NT2/D1 (cell line): Measurements from ENCODE around the gene PIP5K1C.

ENCODE experiments used
- DNase-seq: peaks from one replicate; pipeline ENCODE4 v3.0.0-alpha.2; 2011; ENCODE audit warnings: low read depth, low spot score
- H3K27me3 ChIP-seq: 2 replicates; pipeline ENCODE4 v1.6.0; 2011; ENCODE audit warnings: mild to moderate bottlenecking; ENCODE audit not compliant: insufficient read length, insufficient read depth
- H3K36me3 ChIP-seq: 2 replicates; pipeline ENCODE4 v1.6.1; 2011; ENCODE audit warnings: mild to moderate bottlenecking, low read length, mixed read lengths; ENCODE audit not compliant: insufficient read depth, insufficient read length
- H3K4me1 ChIP-seq: 2 replicates; pipeline ENCODE4 v1.5.1; 2011; ENCODE audit not compliant: insufficient read depth, insufficient read length
- H3K4me3 ChIP-seq: 2 replicates; pipeline ENCODE4 v1.5.1; 2011; ENCODE audit warnings: low read depth; ENCODE audit not compliant: insufficient read length
- H3K9ac ChIP-seq: 2 replicates; pipeline ENCODE4 v1.6.0; 2011; ENCODE audit warnings: low read depth; ENCODE audit not compliant: insufficient read length
- H3K9me3 ChIP-seq: 2 replicates; pipeline ENCODE4 v1.5.1; 2011; ENCODE audit warnings: mild to moderate bottlenecking, low read length; ENCODE audit not compliant: insufficient read depth
- SUZ12 ChIP-seq: IDR thresholded peaks from 2 replicates; pipeline ENCODE4 v1.6.1; 2011; ENCODE audit not compliant: insufficient read length, insufficient read depth; ENCODE audit errors: extremely low read depth
- YY1 ChIP-seq: IDR thresholded peaks from 2 replicates; pipeline ENCODE4 v1.6.1; 2011; ENCODE audit not compliant: insufficient read length, insufficient read depth
- ZNF274 ChIP-seq: IDR thresholded peaks from 2 replicates; pipeline ENCODE4 v1.6.1; 2011; ENCODE audit warnings: mild to moderate bottlenecking, low read depth, low read length

The PIP5K1C gene

GRCh38 chr19:3738477-3739220 is 38.4 kb upstream of the PIP5K1C start:
- H3K36me3 ChIP-seq: no peaks in the 10 kb centered on the region
- H3K9me3 ChIP-seq: no peaks in the 10 kb centered on the region
- no peak for DNase-seq
- no peaks in the 10 kb centered on the region for H3K4me1 ChIP-seq
- TF ChIP-seq SUZ12 (no peak), YY1 (no peak)
- no peak overlapping the region for H3K9ac ChIP-seq
- H3K27me3 ChIP-seq: no peaks in the 10 kb centered on the region
- H3K4me3 ChIP-seq: no peak overlapping the region

DNA sequence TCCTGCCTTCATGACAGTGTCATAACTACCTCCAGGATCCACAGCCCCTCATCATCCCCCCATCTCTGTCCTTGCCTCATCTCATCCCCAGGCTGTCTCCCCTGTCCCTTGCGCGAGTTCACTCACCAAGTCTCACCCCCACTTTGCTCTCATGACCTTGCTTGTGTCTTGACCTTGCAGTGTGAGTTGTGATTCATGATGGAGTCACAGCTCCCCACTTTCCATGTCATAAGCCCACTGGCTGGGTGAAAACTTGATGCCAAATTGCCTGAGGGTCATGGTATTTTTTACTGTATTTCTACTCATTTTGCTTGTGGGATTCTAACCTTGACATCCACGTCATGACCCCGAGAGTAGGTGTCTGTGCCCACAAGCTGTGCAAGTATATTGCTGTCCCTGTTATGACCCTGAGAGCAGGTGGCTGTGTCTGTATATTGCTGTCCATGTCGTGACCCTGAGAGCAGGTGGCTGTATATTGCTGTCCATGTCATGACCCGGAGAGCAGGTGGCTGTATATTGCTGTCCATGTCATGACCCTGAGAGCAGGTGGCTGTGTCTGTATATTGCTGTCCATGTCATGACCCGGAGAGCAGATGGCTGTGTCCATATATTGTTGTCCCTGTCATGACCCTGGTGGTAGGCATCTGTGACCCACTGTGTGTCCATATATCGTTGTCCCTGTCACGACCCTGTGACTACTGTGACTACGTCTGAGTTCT is 37.4 kb upstream of the PIP5K1C start:
- no peak overlapping the region for H3K4me3 ChIP-seq
- no peak for DNase-seq
- no peak overlapping the region for H3K9ac ChIP-seq
- TF ChIP-seq SUZ12 (no peak), ZNF274 (no peak), YY1 (no peak)
- H3K9me3 ChIP-seq: no peaks in the 10 kb centered on the region
- H3K27me3 ChIP-seq: no peaks in the 10 kb centered on the region
- H3K36me3 ChIP-seq: no peaks in the 10 kb centered on the region
- H3K4me1 ChIP-seq: no peaks in the 10 kb centered on the region

DNA sequence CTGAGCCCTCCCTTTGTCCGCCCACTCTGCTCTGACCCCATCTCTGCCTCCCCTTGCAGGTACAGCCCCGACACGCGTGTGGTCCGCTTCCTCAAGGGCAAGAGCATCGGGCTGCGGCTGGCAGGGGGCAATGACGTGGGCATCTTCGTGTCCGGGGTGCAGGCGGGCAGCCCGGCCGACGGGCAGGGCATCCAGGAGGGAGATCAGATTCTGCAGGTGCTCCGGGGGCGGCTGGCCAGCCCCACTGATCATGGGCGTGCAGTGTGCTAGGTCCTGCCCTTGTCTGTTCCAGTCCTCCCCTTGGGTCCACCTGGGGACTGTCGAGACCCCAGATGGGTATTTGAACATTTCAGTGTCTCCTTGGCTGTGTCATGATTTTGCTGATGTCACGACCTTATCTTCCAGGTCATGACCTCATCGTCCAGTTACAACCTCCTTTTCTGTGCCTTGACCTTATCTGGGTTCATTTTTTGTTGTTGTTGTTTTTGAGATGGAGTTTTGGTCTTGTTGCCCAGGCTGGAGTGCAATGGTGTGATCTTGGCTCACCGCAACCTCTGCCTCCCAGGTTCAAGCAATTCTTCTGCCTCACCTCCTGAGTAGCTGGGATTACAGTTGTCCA is 35.9 kb upstream of the PIP5K1C start:
- Histone ChIP-seq H3K9ac (no peak overlapping the region), H3K4me1 (no peaks in the 10 kb centered on the region), H3K9me3 (no peaks in the 10 kb centered on the region), H3K36me3 (no peaks in the 10 kb centered on the region), H3K27me3 (no peaks in the 10 kb centered on the region), H3K4me3 (no peak overlapping the region)
- DNase-seq: no peak
- TF ChIP-seq YY1: no peak
- no peak for TF ChIP-seq ZNF274
- no peak for TF ChIP-seq SUZ12

- H3K27me3 ChIP-seq: no peaks in the 10 kb centered on the region
- H3K36me3 ChIP-seq: no peaks in the 10 kb centered on the region
- H3K4me3 ChIP-seq: no peak overlapping the region
- H3K4me1 ChIP-seq: peaks cover 7% of the 10 kb centered on the region
- H3K9ac ChIP-seq: no peak overlapping the region
- H3K9me3 ChIP-seq: no peaks in the 10 kb centered on the region
- no peak for DNase-seq
- TF ChIP-seq ZNF274: no peak
- TF ChIP-seq SUZ12: no peak
- no peak for TF ChIP-seq YY1
Observed at GRCh38 chr19:3734310-3734600, 34.0 kb upstream of the PIP5K1C start.

DNA sequence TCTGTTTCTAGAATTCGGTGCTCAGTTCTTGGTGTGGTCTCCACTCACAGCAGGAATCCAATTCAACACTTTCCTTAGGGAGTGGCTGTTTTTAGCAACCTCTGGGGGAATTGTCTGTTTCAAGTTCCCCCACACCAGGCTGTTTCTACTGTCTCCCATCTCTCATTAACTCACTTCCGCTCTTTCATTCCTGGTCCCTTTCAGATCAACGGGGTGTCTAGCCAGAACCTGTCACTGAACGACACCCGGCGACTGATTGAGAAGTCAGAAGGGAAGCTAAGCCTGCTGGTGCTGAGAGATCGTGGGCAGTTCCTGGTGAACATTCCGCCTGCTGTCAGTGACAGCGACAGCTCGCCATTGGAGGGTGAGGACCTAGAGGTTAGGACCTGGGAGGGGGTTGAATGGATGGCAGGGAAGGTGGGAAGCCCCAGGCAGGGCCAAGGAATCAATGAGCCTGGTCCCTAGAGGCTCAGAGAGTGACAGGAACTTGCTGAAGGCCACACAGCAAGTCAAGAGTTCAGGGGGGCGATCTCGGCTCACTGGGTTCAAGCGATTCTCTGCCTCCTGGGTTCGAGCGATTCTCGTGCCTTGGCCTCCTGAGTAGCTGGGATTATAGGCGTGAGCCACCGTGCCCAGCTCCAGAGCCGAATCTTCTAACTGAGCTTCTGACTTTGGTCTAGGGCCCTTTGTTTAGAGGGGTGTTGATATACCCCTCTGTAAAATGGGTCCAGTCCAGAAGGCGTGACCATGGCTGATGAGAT is 33.5 kb upstream of the PIP5K1C start:
- H3K9ac ChIP-seq: no peak overlapping the region
- no peaks in the 10 kb centered on the region for H3K9me3 ChIP-seq
- H3K36me3 ChIP-seq: no peaks in the 10 kb centered on the region
- H3K27me3 ChIP-seq: no peaks in the 10 kb centered on the region
- DNase-seq: no peak
- no peak overlapping the region for H3K4me3 ChIP-seq
- no peak for TF ChIP-seq SUZ12
- no peak for TF ChIP-seq YY1
- TF ChIP-seq ZNF274: no peak
- H3K4me1 ChIP-seq: peaks cover 7% of the 10 kb centered on the region

DNA sequence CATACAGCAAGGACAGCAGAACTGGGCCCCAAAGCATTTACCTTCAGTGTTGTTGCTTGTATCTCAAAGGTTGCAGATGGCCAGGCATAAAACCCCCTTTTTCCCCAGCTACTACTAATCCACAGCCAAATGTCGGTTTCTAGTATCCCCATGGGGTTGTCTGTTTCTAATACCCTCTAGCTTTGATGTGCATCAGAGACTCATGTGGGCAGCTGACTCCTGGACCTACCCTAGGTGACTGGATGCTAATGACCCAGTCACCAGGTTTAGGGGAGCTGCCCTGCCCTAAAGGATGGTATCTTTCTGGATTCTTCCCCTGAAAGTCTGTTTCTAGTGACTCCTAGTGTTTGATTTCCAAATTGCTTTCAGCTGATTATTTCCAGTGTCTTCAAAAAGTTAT is 31.8 kb upstream of the PIP5K1C start:
- DNase-seq: no peak
- Histone ChIP-seq H3K27me3 (no peaks in the 10 kb centered on the region), H3K4me3 (no peak overlapping the region), H3K36me3 (no peaks in the 10 kb centered on the region), H3K9ac (no peak overlapping the region), H3K4me1 (peaks cover 12% of the 10 kb centered on the region), H3K9me3 (no peaks in the 10 kb centered on the region)
- no peak for TF ChIP-seq ZNF274
- no peak for TF ChIP-seq YY1
- TF ChIP-seq SUZ12: no peak
